GM19467 (cell line): ENCODE measurements around the gene RRAS.
A peak's percentile ranks its signal among the peaks of the same experiment; 100 is the strongest.

Experiments
- ATAC-seq: cut with Tn5 transposase; IDR thresholded peaks from one replicate; pipeline ENCODE4 v1.9.1; 2021; ENCODE audit warnings: mild to moderate bottlenecking, moderate library complexity; ENCODE audit not compliant: unreplicated experiment

Gene RRAS

DNA sequence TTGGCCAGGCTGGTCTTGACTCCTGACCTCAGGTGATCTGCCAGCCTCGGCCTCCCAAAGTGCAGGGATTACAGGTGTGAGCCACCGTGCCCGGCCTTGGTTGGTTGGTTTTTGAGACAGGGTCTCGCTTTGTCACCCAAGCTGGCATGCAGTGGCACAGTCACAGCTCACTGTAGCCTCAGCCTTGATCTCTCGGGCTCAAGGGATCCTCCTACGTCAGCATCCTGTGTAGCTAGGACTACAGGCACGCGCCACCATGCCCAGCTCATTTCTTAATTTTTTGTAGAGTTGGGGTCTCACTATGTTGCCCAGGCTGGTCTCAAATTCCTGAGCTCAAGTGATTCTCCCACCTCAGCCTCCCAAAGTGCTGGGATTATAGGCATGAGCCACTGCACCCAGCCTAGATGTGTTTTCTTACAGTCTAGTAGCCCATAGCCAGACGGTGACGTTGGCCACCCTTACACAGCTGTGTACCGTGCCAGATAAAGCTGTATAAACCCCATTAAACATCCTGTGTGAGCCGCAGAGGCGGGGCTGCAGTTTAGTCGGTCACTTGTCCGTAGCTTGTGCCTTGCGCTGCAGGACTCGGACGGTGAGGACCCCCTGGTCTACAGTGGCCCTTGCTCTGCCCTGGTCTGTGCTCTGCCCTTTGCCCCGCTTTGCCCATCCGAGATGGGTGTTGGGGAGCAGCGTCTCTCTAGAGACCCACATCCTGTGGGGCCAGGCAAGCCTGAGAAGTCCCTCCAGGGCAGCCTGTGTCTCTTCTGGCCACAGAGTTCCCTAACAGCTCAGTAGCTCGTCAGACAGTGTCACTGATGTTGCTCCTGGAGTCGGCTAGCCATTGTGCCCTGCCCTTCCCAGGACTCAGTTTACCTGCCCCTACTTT lies 15.9 kb upstream of the RRAS start:
- no peak for ATAC-seq

GRCh38 chr19:49654581-49654980 lies 14.6 kb upstream of the RRAS start:
- no peak for ATAC-seq

DNA sequence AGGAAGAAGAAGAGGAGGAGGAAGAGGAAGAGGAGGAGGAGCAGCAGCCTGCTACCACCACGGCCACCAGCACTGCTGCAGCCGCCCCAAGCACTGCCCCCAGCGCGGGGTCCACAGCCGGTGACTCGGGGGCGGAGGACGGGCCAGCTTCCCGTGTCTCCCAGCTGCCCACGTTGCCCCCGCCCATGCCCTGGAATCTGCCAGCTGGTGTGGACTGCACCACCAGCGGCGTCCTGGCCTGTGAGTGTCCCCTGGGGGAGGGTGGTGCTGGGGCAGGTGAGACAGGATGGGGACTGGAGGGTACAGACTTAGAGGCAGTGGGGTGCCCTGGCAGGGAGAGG lies 13.5 kb upstream of the RRAS start:
- ATAC-seq, result no peak

DNA sequence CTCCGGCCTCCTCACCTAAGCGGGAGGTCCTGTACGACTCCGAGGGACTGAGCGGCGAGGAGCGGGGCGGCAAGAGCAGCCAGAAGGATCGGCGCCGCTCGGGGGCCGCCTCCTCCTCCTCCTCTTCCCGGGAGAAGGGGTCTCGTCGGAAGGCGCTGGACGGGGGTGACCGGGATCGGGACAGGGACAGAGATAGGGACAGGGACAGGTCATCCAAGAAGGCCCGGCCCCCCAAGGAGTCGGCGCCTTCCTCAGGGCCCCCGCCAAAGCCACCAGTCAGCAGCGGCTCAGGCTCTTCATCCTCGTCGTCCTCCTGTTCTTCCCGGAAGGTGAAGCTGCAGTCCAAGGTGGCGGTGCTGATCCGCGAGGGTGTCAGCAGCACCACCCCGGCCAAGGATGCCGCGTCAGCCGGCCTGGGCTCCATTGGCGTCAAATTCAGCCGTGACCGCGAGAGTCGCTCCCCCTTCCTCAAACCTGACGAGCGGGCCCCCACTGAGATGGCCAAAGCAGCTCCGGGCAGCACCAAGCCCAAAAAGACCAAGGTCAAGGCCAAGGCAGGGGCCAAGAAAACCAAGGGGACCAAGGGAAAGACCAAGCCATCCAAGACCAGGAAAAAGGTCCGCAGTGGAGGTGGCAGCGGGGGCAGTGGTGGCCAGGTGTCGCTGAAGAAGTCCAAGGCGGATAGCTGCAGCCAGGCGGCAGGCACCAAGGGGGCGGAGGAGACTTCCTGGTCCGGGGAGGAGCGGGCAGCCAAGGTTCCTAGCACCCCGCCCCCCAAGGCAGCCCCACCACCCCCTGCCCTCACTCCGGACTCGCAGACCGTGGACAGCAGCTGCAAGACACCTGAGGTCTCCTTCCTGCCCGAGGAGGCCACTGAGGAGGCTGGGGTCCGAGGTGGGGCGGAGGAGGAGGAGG lies 12.9 kb upstream of the RRAS start:
- ATAC-seq, result no peak

GRCh38 chr19:49651820-49652550 lies 12.0 kb upstream of the RRAS start:
- no peak for ATAC-seq

DNA sequence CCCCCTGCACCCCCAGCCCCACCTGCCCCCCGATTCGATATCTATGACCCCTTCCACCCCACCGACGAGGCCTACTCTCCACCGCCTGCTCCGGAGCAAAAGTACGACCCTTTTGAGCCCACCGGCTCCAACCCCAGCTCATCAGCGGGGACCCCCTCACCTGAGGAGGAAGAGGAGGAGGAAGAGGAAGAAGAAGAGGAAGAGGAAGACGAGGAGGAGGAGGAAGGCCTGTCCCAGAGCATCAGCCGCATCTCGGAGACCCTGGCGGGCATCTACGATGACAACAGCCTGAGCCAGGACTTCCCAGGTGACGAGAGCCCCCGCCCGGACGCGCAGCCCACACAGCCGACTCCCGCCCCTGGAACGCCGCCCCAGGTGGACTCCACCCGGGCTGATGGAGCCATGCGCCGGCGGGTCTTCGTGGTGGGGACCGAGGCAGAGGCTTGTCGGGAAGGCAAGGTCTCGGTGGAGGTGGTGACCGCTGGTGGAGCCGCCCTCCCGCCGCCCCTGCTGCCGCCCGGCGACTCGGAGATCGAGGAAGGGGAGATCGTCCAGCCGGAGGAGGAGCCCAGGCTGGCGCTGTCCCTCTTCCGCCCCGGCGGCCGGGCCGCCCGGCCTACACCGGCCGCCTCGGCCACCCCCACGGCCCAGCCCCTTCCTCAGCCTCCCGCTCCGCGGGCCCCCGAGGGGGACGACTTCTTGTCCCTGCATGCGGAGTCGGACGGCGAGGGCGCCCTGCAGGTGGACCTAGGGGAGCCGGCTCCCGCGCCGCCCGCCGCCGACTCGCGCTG lies 11.3 kb upstream of the RRAS start:
- ATAC-seq, result no peak

GRCh38 chr19:49646586-49646985 lies 6.6 kb upstream of the RRAS start:
- ATAC-seq, result no peak

DNA sequence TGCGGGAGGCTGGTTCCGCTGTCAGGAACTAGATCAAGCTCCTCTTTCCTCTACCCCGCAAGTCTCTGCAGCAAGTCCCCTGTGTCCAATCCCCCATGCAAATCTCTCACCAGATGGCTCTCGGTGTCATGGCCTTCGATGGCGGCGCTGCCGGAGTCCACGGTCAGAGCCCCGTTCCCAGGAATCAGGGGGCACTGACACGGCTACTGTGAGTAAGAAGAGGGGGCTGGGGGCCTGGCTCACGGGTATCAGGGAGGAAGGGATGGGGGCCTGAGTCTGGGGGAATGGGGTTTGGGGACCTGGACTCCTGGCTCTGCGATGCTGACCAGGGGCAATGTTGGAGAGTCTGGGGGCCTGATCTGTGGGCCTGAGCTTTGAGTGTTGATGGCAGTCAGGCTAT lies 6.1 kb upstream of the RRAS start:
- ATAC-seq, result no peak

DNA sequence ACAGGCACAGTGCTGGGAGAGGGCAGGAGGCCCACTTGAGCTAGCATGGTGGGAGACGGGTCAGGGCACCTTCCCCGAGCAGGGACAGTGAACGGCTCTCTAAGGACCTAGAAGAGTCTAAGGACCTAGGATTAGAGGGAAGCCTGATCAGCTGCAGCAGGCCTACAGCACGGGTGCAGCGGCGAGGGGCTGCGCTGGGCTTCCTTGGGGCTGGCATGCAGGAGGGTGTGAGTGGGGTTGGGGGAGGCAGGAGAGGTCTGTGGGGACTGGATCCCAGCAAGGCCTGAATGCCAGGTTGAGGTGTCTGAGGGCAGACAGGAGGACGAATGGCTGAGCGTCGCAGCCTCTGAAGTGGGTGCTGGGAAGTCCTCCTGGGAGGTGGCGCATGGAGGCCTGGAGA lies 5.6 kb upstream of the RRAS start:
- no peak for ATAC-seq

DNA sequence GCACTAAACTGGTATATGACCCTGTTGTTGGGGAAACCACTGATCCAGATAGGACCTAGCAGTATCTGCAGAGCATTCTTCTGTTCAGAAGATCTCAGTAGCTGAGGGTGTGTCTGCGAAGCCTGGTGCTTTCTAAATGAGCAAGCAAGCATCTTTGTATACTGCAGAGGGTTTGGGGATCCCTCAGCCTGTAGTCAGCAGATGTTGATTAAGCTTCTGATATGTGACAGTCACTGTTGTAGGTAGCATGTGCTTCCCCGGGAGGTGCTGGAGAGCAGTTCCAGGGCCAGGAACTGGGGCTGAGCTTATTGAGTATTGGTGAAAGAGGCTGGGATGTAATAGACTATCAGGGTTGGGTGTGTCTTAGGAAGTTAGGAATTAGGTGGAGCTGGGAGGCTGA lies 3.5 kb upstream of the RRAS start:
- no peak for ATAC-seq

- no peak for ATAC-seq
Measured at GRCh38 chr19:49642492-49643035, 2.6 kb upstream of the RRAS start.

DNA sequence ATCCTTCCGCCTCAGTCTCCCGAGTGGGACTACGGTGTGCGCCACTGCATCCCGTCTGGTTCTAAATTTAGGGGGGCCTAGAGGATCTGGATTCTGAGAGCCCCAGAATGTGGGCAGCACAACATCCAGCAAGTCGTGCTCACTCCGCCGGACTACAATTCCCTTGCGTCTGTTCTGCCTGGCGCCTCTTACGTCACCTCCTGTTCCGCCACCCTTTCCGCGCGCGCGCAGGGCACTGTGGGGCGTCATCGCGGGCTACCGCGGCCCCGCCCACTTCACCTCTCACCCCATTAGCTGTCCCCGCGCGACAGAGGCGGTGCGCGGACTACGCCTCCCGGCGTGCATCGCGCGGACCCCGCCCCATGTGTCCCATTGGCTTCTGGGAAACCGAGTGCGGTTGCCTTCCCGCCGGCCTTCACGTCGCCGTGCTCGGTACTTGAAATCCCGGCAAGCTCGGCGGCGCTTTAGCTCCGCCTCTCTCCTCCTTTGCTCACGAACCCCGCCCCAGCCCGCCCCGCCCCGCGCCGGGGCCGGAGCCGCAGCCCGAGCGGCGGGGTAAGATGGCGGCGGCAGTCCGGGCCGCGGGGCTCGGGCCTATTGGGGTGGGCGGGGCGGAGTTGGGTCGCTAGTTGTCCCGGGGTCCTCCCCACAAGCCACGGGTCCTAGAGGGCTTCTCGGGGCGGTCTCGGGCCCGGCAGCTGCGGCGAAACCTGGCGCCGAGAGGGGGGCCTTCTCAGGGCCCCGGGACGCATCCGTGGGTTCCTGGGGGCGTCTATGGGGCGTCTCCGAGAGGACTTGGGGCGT lies 1.9 kb upstream of the RRAS start, which contains the start of gene SCAF1:
Gene SCAF1, plus strand, starts transcription at position 522 of the 804 bp plus-strand sequence. CDS start 2,818 bp downstream, outside the sequence.
- ATAC-seq, result peak; percentile 61

- no peak for ATAC-seq
Measured at GRCh38 chr19:49639401-49640112, 386 bp downstream of the RRAS start.

DNA sequence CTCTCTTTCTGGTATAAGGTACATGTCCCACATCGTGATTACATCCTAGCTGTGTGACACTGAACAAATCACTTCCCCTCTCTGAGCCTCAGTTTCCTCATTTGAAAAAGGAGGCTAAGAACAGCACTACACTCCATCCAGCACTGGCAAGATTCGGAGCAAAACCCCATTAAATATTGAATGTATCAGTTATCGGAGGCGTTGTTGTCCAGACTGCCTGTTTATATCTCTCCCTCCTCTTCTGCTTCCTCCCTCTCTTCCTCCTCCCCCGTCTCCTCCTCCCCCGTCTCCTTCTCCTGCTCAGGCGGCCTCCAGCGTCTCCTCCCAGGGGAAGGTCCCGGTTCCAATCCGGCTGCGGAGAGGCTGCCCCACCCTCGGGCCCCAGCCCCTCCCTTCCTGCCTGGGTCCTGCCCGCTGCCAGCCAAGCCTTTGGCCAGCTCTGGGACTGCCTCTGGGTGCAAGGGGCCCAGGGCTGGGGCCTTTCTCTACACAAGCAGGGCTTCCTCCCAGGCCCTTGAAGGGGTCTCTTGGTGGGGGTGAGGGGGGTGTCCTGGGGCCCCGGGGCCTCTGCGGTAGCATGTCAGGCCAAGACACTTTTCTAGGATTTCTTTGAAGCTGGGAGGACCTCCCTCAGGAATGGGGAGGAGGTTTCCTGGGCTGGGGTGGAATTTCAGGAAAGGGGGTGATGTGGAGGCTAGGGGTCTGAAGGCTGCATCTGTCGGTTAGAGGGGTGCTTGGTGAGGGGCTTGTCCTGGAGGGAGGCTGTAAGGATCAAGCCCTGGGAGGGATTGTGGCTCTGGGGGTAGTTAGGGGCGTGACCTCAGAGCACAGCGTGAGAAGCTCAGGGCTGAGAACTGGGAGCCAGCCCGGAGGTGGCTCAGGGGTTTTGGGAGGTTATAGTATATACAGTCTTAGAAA lies 1.9 kb downstream of the RRAS start:
- no peak for ATAC-seq

- no peak for ATAC-seq
Measured at GRCh38 chr19:49636233-49636932, 3.6 kb downstream of the RRAS start.

- ATAC-seq, result no peak
Measured at GRCh38 chr19:49635530-49636232, 4.3 kb downstream of the RRAS start.
